ENCODE results near the gene BAG5.

BAG5 gene

GRCh38 chr14:103584326-103584915, 22.0 kb upstream of the BAG5 start:
- TF ChIP-seq, protein P1, sequence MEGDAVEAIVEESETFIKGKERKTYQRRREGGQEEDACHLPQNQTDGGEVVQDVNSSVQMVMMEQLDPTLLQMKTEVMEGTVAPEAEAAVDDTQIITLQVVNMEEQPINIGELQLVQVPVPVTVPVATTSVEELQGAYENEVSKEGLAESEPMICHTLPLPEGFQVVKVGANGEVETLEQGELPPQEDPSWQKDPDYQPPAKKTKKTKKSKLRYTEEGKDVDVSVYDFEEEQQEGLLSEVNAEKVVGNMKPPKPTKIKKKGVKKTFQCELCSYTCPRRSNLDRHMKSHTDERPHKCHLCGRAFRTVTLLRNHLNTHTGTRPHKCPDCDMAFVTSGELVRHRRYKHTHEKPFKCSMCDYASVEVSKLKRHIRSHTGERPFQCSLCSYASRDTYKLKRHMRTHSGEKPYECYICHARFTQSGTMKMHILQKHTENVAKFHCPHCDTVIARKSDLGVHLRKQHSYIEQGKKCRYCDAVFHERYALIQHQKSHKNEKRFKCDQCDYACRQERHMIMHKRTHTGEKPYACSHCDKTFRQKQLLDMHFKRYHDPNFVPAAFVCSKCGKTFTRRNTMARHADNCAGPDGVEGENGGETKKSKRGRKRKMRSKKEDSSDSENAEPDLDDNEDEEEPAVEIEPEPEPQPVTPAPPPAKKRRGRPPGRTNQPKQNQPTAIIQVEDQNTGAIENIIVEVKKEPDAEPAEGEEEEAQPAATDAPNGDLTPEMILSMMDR (IDR thresholded peaks at IDR 0.05) = no peak
- peaks cover 35% of the 10 kb centered on the region for H3K36me3 ChIP-seq
- H3K27me3 ChIP-seq = no peaks in the 10 kb centered on the region
- H3K27ac ChIP-seq = no peak overlapping the region
- H3K4me3 ChIP-seq (ENCODE audit: low read depth in 1 of 2, low read length in 1 of 2) = no peak overlapping the region
- H3K4me1 ChIP-seq (ENCODE audit: control insufficient read depth in 1 of 2, insufficient read depth in 1 of 2, low read depth in 1 of 2, low read length in 1 of 2) = no peaks in the 10 kb centered on the region
- no peaks in the 10 kb centered on the region for H3K9me3 ChIP-seq

GRCh38 chr14:103581954-103582703, 19.7 kb upstream of the BAG5 start:
- Histone ChIP-seq H3K4me3 (ENCODE audit: low read depth in 1 of 2, low read length in 1 of 2) (no peak overlapping the region), H3K36me3 (peaks cover 36% of the 10 kb centered on the region), H3K4me1 (ENCODE audit: control insufficient read depth in 1 of 2, insufficient read depth in 1 of 2, low read depth in 1 of 2, low read length in 1 of 2) (no peaks in the 10 kb centered on the region), H3K27me3 (no peaks in the 10 kb centered on the region), H3K9me3 (no peaks in the 10 kb centered on the region), H3K27ac (no peak overlapping the region)
- TF ChIP-seq, protein P1 (IDR thresholded peaks at IDR 0.05) = no peak

GRCh38 chr14:103581206-103581605, 18.7 kb upstream of the BAG5 start:
- Histone ChIP-seq H3K9me3 (no peaks in the 10 kb centered on the region), H3K4me1 (ENCODE audit: control insufficient read depth in 1 of 2, insufficient read depth in 1 of 2, low read depth in 1 of 2, low read length in 1 of 2) (no peaks in the 10 kb centered on the region), H3K27me3 (no peaks in the 10 kb centered on the region), H3K4me3 (ENCODE audit: low read depth in 1 of 2, low read length in 1 of 2) (no peak overlapping the region), H3K27ac (no peak overlapping the region), H3K36me3 (peaks cover 45% of the 10 kb centered on the region)
- TF ChIP-seq, protein P1 (IDR thresholded peaks at IDR 0.05) = no peak

DNA sequence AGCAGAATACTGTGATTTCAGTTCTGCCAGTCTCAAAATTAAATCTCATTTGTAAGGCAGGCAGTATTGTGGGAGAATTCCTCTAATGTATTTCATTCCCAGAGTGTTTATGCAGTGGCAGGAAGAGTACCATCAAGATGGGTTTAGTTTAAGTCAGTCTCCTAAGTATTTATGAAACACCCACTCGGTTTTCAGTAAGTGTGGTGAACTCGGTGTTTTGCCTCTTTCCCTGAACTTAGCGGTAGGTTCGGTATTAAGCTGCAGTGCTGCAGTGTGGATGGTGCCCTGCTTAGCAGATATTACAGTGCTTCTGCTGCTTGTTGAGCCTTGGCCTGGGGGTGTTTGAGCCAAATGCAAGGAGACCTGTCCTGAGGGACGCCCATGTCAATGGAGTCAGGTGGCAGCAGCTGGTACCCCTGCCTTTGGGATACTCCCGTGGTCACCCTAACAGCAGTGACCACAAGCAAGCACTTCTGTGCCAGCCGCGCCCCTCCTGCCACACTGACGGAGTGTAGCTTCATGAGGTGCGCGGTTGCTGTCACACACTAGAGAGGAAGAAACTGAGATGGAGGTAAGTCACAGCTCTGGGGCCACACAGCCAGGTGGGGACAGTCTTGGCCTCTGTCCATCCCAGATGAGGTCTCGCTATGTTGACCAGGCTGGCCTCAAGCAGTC, 16.1 kb upstream of the BAG5 start:
- H3K27ac ChIP-seq = no peak overlapping the region
- H3K9me3 ChIP-seq = no peaks in the 10 kb centered on the region
- no peak overlapping the region for H3K4me3 ChIP-seq (ENCODE audit: low read depth in 1 of 2, low read length in 1 of 2)
- H3K27me3 ChIP-seq = no peaks in the 10 kb centered on the region
- TF ChIP-seq, protein P1 (IDR thresholded peaks at IDR 0.05) = no peak
- H3K4me1 ChIP-seq (ENCODE audit: control insufficient read depth in 1 of 2, insufficient read depth in 1 of 2, low read depth in 1 of 2, low read length in 1 of 2) = no peaks in the 10 kb centered on the region
- H3K36me3 ChIP-seq = peaks cover 62% of the 10 kb centered on the region

- TF ChIP-seq, protein P1 (IDR thresholded peaks at IDR 0.05) = no peak
- no peaks in the 10 kb centered on the region for H3K4me1 ChIP-seq (ENCODE audit: control insufficient read depth in 1 of 2, insufficient read depth in 1 of 2, low read depth in 1 of 2, low read length in 1 of 2)
- no peak overlapping the region for H3K27ac ChIP-seq
- H3K4me3 ChIP-seq (ENCODE audit: low read depth in 1 of 2, low read length in 1 of 2) = no peak overlapping the region
- H3K36me3 ChIP-seq = peaks cover 65% of the 10 kb centered on the region
- no peaks in the 10 kb centered on the region for H3K27me3 ChIP-seq
- no peaks in the 10 kb centered on the region for H3K9me3 ChIP-seq
Measured at GRCh38 chr14:103576371-103577024, 14.0 kb upstream of the BAG5 start.

Data from neutrophil (primary cell).